H9 (cell line): ENCODE results near the gene EPHB2. TPM values are rescaled to one million over a fixed set of nuclear protein-coding genes. Genes with fewer than 3 reads are reported as not detected.

ENCODE experiments used
- DNase-seq: peaks from one replicate; pipeline ENCODE4 v3.0.0-alpha.2; 2017
- H2AFZ ChIP-seq: one replicate; pipeline ENCODE4 v1.6.1; 2013; ENCODE audit warnings: mild to moderate bottlenecking, low read length, control low read depth, moderate library complexity
- H2AK5ac ChIP-seq: 2 replicates; pipeline ENCODE4 v1.6.1; 2013; ENCODE audit warnings: low read length, control low read depth, mixed read lengths; ENCODE audit not compliant: insufficient read length
- H2BK120ac ChIP-seq: one replicate; pipeline ENCODE4 v1.6.1; 2013; ENCODE audit warnings: low read depth, mild to moderate bottlenecking, low read length, control low read depth, inconsistent platforms; ENCODE audit not compliant: poor library complexity, severe bottlenecking
- H2BK12ac ChIP-seq: 2 replicates; pipeline ENCODE4 v1.6.1; 2013; ENCODE audit warnings: low read length, control low read depth, mixed read lengths, low read depth; ENCODE audit not compliant: insufficient read length
- H2BK15ac ChIP-seq: 2 replicates; pipeline ENCODE4 v1.6.1; 2013; ENCODE audit warnings: low read depth, low read length, control low read depth
- H2BK20ac ChIP-seq: one replicate; pipeline ENCODE4 v1.6.1; 2013; ENCODE audit warnings: low read depth, mild to moderate bottlenecking, low read length, control low read depth, inconsistent platforms; ENCODE audit not compliant: poor library complexity, severe bottlenecking
- H2BK5ac ChIP-seq: 2 replicates; pipeline ENCODE4 v1.6.1; 2013; ENCODE audit warnings: low read length, control low read depth, mixed read lengths; ENCODE audit not compliant: insufficient read length
- H3K14ac ChIP-seq: 2 replicates; pipeline ENCODE4 v1.6.1; 2013; ENCODE audit warnings: low read length, control low read depth; ENCODE audit not compliant: insufficient read depth
- H3K18ac ChIP-seq: 2 replicates; pipeline ENCODE4 v1.6.1; 2013; ENCODE audit warnings: low read depth, mild to moderate bottlenecking, mixed read lengths, low read length, control low read depth; ENCODE audit not compliant: insufficient read length
- H3K23ac ChIP-seq: 2 replicates; pipeline ENCODE4 v1.6.1; 2013; ENCODE audit warnings: low read length, control low read depth, mixed read lengths, low read depth; ENCODE audit not compliant: insufficient read length
- H3K23me2 ChIP-seq: 2 replicates; pipeline ENCODE4 v1.6.1; 2013; ENCODE audit warnings: low read depth, mild to moderate bottlenecking, mixed read lengths, low read length, control low read depth; ENCODE audit not compliant: insufficient read length, poor library complexity, severe bottlenecking
- H3K27ac ChIP-seq: 2 replicates; pipeline ENCODE4 v1.5.1; 2013; ENCODE audit warnings: low read length, control low read depth, mixed read lengths, low read depth; ENCODE audit not compliant: insufficient read length
- H3K27me3 ChIP-seq: 2 replicates; pipeline ENCODE4 v1.6.1; 2013; ENCODE audit warnings: low read length, control low read depth, inconsistent platforms; ENCODE audit not compliant: insufficient read depth
- H3K4ac ChIP-seq: 2 replicates; pipeline ENCODE4 v1.6.1; 2013; ENCODE audit warnings: low read depth, mild to moderate bottlenecking, control low read depth, inconsistent platforms, low read length, moderate library complexity
- H3K4me1 ChIP-seq: 2 replicates; pipeline ENCODE4 v1.6.1; 2013; ENCODE audit warnings: low read length, control low read depth, inconsistent platforms; ENCODE audit not compliant: insufficient read depth
- H3K4me2 ChIP-seq: 2 replicates; pipeline ENCODE4 v1.6.1; 2013; ENCODE audit warnings: low read length, control low read depth, mixed read lengths; ENCODE audit not compliant: insufficient read length, insufficient read depth
- H3K56ac ChIP-seq: 2 replicates; pipeline ENCODE4 v1.6.1; 2013; ENCODE audit warnings: low read depth, mild to moderate bottlenecking, mixed read lengths, low read length, control low read depth; ENCODE audit not compliant: insufficient read length
- H3K79me1 ChIP-seq: 2 replicates; pipeline ENCODE4 v1.6.1; 2013; ENCODE audit warnings: low read depth, mild to moderate bottlenecking, moderate library complexity, low read length, control low read depth, inconsistent platforms; ENCODE audit not compliant: insufficient read depth, poor library complexity, severe bottlenecking
- H3K79me2 ChIP-seq: 2 replicates; pipeline ENCODE4 v1.6.1; 2013; ENCODE audit warnings: low read length, control low read depth, inconsistent platforms; ENCODE audit not compliant: insufficient read depth
- H3K9ac ChIP-seq: 2 replicates; pipeline ENCODE4 v1.6.1; 2013; ENCODE audit warnings: low read length, control low read depth, mixed read lengths; ENCODE audit not compliant: insufficient read length; ENCODE audit errors: extremely low read depth
- H3K9me3 ChIP-seq: one replicate; pipeline ENCODE4 v1.6.1; 2013; ENCODE audit warnings: low read depth, low read length, inconsistent platforms; ENCODE audit not compliant: control insufficient read depth
- H3T11ph ChIP-seq: one replicate; pipeline ENCODE4 v1.6.1; 2013; ENCODE audit warnings: mild to moderate bottlenecking, low read length, control low read depth, inconsistent platforms
- H4K20me1 ChIP-seq: one replicate; pipeline ENCODE4 v1.6.1; 2013; ENCODE audit not compliant: control insufficient read depth, insufficient read length, insufficient read depth
- H4K5ac ChIP-seq: 2 replicates; pipeline ENCODE4 v1.6.1; 2013; ENCODE audit warnings: low read depth, mild to moderate bottlenecking, mixed read lengths, low read length, control low read depth; ENCODE audit not compliant: insufficient read length
- H4K8ac ChIP-seq: replicated peaks from 2 replicates; pipeline ENCODE4 v1.6.1; 2013; ENCODE audit warnings: low read length, control low read depth, mixed read lengths, low read depth; ENCODE audit not compliant: insufficient read length
- H4K91ac ChIP-seq: 2 replicates; pipeline ENCODE4 v1.6.1; 2013; ENCODE audit warnings: low read depth, mild to moderate bottlenecking, moderate library complexity, mixed read lengths, low read length, control low read depth; ENCODE audit not compliant: insufficient read length
- H3K27ac Mint-ChIP-seq, 3 experiments: 2 replicates in 2 of 3; 3 replicates in 1 of 3; pipeline ENCODE4 v1.8.0; 2020 to 2021; ENCODE audit warnings: mixed read lengths in 3 of 3, mild to moderate bottlenecking in 1 of 3, moderate library complexity in 1 of 3
- H3K27me3 Mint-ChIP-seq: 2 replicates; pipeline ENCODE4 v1.8.0; 2021; ENCODE audit warnings: low read depth, mild to moderate bottlenecking, moderate library complexity, mixed read lengths
- H3K36me3 Mint-ChIP-seq, 3 experiments: 2 replicates in 2 of 3; 3 replicates in 1 of 3; pipeline ENCODE4 v1.8.0; 2020 to 2021; ENCODE audit warnings: low read depth in 3 of 3, mixed read lengths in 3 of 3; ENCODE audit not compliant: insufficient read depth in 1 of 3
- H3K4me1 Mint-ChIP-seq, 2 experiments: 2 replicates each; pipeline ENCODE4 v1.8.0; 2020; ENCODE audit warnings: mixed read lengths in 2 of 2
- H3K4me3 Mint-ChIP-seq, 2 experiments: 2 replicates in 1 of 2; 3 replicates in 1 of 2; pipeline ENCODE4 v1.8.0; 2020 to 2021; ENCODE audit warnings: mild to moderate bottlenecking in 2 of 2, mixed read lengths in 2 of 2, moderate library complexity in 1 of 2
- H3K9me3 Mint-ChIP-seq, 2 experiments: 2 replicates in 1 of 2; 3 replicates in 1 of 2; pipeline ENCODE4 v1.8.0; 2020; ENCODE audit warnings: mild to moderate bottlenecking in 2 of 2, mixed read lengths in 2 of 2, moderate library complexity in 1 of 2
- CTCF ChIP-seq: fragments of 200-600 bp; sonication (generic); conservative IDR thresholded peaks from 3 replicates; pipeline ENCODE4 v1.8.0; 2021; ENCODE audit warnings: antibody characterized with exemption, mild to moderate bottlenecking
- WGBS: extraction: QIAGEN DNeasy Blood & Tissue Kit; methylation state at CpG from one replicate; pipeline ENCODE4 v1.1.7; 2013; ENCODE audit warnings: missing lambda C conversion rate, low lambda C conversion rate, mixed read lengths; ENCODE audit not compliant: insufficient read length; ENCODE audit errors: extremely low coverage; 5-methylcytosine and 5-hydroxymethylcytosine counted together
- total RNA-seq: library from RNA; stranded (reverse); gene quantifications from 2 replicates; pipeline ENCODE4 v1.2.1, GENCODE V29; 2021

EPHB2 gene
- total RNA-seq, 1 experiment from 2014 or later: 9.5 TPM

GRCh38 chr1:22962558-22962957 is 251.9 kb downstream of the EPHB2 start:
- H4K91ac ChIP-seq: no peak overlapping the region
- H3K9me3 ChIP-seq: no peaks in the 10 kb centered on the region
- Mint-ChIP-seq H3K4me1 (no peaks in the 10 kb centered on the region), H3K4me3 (no peak overlapping the region), H3K9me3 (peaks cover 4 to 5% of the 10 kb centered on the region in 2 experiments; a peak in 3 of 5 replicates), H3K27me3 (peaks cover 22% of the 10 kb centered on the region), H3K27ac (no peak overlapping the region), H3K36me3 (no peaks in the 10 kb centered on the region; a peak in 2 of 7 replicates)
- H3K27ac ChIP-seq: no peak overlapping the region
- H3K27me3 ChIP-seq: no peaks in the 10 kb centered on the region
- TF ChIP-seq CTCF: no peak
- H2AFZ ChIP-seq: no peak overlapping the region
- no peak overlapping the region for H2BK120ac ChIP-seq
- H4K8ac ChIP-seq: no peak overlapping the region
- H3K79me1 ChIP-seq: no peaks in the 10 kb centered on the region
- H3K4ac ChIP-seq: no peak overlapping the region
- H3K4me1 ChIP-seq: no peaks in the 10 kb centered on the region
- H2AK5ac ChIP-seq: no peak overlapping the region
- H3K79me2 ChIP-seq: no peaks in the 10 kb centered on the region
- H3K23ac ChIP-seq: no peak overlapping the region
- no peak overlapping the region for H4K5ac ChIP-seq
- no peak overlapping the region for H2BK20ac ChIP-seq
- H3K4me2 ChIP-seq: no peak overlapping the region
- no peak overlapping the region for H2BK5ac ChIP-seq
- no peak overlapping the region for H3K9ac ChIP-seq
- H3T11ph ChIP-seq: no peak overlapping the region
- no CpG with 5 or more reads among the region's 3 CpGs for WGBS
- no peak overlapping the region for H3K18ac ChIP-seq
- H2BK12ac ChIP-seq: no peak overlapping the region
- no peak for DNase-seq
- no peak overlapping the region for H2BK15ac ChIP-seq
- H3K23me2 ChIP-seq: no peaks in the 10 kb centered on the region
- H4K20me1 ChIP-seq: no peaks in the 10 kb centered on the region
- H3K14ac ChIP-seq: no peak overlapping the region
- no peak overlapping the region for H3K56ac ChIP-seq
